ENCODE results near the gene TOMM70.
A peak's percentile ranks its signal among the peaks of the same experiment; 100 is the strongest.
"Not testable (repeated sequence)": the region's sequence is repeated elsewhere in the genome, so short reads cannot be mapped to it uniquely, and the experiment has no call there.

Gene TOMM70

DNA sequence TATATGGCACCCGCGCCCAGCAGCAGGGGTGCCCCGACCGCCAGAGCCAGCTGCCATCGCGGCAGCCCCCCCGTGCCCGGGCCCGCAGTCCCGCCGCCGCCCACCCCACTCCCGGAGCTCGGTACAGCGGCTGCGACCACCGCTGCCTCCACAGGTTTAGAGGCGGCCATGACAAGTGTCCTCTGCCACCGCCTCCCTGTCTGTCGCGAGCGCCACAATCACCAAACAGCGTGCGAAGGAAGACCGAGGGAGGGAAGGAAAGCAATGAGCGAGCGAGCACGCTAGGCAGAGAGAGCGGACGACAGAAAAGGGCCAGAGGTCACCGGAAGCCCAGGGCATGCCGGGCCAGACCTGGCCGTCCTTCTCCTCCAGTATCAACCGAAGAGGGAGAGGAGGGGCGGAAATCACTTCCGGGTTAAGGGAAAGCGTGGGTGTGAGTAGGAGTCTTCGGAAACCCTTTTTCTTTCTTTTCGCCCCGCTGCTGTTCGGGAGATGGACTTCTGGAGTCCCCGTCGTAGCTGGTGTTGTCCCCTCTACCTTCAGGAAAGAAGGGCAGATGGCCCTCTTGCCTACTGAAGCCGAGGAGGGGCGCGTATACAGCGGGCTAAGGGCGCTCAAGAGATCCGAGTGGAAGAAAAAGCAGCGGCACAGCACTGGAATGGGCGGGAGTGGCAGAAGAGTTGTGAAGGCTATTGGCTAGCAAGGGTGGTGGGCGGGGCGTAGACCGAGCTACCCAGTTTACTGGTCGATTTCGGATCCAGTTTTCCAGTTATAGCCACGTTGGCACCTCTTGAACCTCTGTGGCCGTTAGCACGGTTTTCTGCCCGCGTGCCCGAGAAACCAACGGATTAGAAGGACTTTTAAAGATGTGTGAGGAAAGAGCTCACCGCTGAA is at the start of gene TOMM70, which contains the start of gene LNP1:
Gene TOMM70, minus strand, starts transcription at position 310 of the 894 bp plus-strand sequence. Its CDS starts 140 bp downstream, at position 170.
Gene LNP1, plus strand, starts transcription at position 760 of the 894 bp plus-strand sequence. CDS start 28,191 bp downstream, outside the sequence.
- peak; percentile 92 for DNase-seq

DNA sequence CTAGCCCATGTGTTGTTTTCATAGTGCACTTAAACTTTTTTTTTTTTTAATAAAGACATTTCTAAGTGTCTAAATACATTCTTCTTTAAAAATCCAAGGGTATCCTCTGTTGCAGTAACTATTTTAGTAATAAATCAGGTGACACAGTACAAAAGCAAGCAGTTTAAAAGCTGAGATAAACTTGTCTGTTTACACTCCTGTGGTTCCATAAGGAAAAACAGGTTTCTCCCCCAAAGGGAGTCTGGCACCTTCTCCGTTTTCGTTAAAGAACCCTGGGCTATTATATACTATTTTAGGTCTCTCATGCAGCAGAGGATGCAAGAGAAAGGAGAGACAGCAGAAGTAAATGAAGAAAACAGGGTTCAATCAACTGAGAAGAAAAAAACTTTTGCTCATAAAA is 48.3 kb upstream of the TOMM70 start:
- no peak for DNase-seq

DNA sequence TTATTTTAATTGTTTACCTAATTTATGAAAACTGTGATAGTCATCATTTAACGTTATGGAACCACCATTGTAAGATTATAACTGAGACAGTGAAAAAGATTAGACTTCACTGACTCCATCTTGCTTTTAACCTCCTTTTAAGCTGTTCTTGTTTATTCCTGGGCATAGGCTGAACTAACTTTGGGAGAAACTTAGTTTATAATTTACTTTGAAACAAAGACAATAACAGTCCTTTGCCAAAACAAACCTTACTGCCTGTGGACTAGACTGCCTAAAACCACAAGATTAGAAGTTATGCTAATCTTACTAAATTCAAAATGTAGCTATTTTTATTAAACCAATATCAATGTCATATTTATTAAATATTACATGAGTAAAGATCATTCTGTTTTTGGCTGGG is 47.2 kb upstream of the TOMM70 start:
- DNase-seq = no peak

DNA sequence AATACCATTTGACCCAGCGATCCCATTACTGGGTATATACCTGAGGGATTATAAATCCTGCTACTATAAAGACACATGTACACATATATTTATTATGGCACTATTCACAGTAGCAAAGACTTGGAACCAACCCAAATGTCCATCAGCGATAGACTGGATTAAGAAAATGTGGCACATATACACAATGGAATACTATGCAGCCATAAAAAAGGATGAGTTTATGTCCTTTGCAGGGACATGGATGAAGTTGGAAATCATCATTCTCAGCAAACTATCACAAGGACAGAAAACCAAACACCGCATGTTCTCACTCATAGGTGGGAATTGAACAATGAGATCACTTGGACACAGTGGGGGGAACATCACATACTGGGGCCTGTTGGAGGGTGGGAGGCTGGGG is 46.2 kb upstream of the TOMM70 start:
- DNase-seq = not testable (repeated sequence)

DNA sequence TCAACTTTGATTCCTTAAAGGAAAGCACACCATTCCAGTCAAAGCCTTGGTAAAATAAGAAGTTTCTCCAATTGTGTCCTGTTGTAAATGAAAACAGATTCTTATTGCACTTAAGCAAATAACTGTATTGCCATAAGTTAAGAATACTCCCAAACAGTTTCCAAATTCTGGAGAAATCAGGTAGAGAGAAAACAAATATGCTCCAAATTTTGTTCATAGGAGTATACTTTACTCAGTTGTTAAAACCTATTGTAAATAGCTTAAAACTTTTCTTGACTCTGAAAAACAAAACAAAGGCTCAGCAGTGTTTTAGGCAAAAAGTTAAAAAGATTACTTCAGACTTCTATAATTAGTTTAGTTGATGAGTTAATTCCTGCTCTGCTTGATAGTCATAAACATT is 42.8 kb upstream of the TOMM70 start:
- DNase-seq = no peak

DNA sequence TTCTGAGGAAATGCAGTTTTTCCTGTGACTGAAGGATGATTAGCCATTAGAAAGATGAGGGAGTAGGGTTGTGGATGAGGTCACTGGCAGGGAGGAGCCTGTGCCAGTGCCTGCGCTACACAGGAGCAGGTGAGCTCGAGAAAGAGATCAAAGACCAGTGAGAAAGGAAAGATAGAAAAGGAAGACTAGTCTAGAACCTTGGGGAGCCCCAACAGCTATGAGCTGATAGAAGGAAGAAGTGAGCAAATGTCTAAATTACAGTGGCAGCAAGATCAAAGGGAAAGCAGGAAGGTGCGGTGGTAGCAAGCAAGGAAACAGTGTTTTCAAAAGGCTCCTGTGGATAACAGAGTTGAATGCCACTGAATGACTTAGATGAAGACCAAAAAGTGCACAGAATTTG is 40.0 kb upstream of the TOMM70 start:
- no peak for DNase-seq

GRCh38 chr3:100438623-100438974 is 37.7 kb upstream of the TOMM70 start:
- no peak for DNase-seq

GRCh38 chr3:100437721-100438622 is 37.1 kb upstream of the TOMM70 start:
- DNase-seq = no peak

DNA sequence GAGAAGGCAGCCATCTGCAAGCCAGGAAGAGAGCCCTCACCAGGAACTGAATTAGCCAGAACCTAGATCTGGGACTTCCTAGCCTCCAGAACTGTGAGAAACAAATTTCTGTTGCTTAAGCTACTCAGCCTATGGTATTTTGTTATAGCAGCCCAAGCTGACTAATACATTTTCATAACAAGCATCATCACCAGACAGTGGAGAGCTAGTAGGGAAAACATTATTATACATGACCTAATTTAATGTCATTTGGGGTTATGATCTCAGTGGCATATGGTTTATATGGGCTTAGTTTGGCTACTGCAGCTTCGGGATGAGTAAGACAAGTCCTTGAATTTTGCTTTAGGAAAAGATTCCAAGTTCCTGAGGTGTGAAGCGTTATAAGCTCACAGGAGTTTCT is 36.1 kb upstream of the TOMM70 start:
- DNase-seq = no peak

GRCh38 chr3:100429187-100429716 is 28.4 kb upstream of the TOMM70 start:
- no peak for DNase-seq

DNA sequence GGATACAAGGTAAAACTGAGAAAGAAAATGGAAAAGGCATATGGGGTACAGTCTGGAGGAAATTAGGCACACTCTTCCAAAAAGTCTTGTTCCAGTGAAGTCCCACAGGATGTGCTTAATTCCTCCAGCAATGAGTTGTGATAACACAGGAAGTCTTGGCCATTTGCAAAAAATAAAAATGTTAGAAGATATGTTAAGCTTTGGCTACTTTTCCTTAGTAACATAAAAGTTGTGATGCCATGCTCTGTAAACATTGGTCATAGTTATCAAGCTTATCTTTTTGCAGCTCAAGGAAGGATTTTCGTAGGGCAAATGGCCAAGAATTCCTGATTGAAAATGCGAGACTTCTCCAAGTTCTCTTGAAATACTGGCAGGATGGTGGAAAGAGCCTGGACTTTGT is 26.8 kb upstream of the TOMM70 start:
- DNase-seq = no peak

- no peak for DNase-seq
These were observed 25.3 kb upstream of the TOMM70 start for GRCh38 chr3:100426067-100426682.

- no peak for DNase-seq
These were observed 24.4 kb upstream of the TOMM70 start for GRCh38 chr3:100425316-100425715.

DNA sequence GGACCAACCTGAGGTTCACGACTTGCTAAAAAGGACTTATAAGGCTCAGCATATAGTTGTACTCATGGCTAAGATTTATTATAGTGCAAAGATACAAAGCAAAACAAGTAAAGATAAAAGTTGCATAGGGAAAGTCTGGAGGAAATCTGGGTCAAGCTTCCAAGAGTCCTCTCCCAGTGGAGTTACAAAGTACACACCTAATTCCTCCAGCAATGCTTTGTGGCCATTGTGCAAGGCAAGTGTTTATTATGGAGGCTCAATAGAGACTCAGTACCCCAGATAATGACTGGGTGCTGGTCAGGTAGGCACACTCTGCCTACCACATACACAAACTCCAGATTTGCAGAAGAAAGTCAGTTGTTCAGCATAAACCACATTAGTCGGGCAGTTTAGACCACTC is 23.4 kb upstream of the TOMM70 start:
- no peak for DNase-seq

DNA sequence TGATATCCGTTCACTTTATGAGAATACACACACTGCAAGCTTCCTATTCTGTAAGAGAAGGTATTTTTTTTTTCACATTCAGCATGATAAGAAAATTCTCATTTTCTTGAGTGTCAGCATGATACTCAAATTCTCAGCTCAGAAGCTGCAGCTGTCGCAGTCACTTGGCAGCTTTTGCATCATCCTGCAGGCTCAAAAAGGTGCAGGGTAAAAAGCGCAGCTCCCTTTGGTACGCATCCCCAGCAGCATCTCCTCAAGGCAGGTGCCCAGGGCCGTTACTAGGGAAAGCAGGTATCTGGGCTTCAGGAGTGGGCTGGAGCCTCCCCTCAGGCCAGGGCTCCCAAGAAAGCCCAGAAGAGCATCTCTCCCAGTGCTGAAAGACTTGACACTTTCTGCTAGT is 22.7 kb upstream of the TOMM70 start:
- no peak for DNase-seq

- DNase-seq = no peak
These were observed 20.0 kb upstream of the TOMM70 start for GRCh38 chr3:100420885-100421284.

DNA sequence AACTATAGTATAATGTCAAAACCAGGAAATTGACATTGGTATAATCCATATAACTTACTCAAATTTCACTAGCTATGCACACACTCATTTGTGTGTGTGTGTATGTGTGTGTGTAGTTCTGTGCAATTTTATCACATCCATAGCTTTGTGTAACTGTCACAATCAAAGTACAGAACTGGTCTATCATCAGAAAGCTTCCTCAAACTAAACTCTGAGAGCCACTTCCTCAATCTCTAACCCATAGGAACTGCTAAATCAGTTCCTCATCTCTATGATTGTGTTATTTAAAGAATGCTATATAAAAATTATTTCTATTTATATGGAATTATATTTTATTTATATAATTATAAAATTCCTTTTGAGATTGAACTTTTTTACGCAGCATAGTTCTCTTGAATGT is 18.5 kb upstream of the TOMM70 start:
- no peak for DNase-seq

- no peak for DNase-seq
These were observed 16.0 kb upstream of the TOMM70 start for GRCh38 chr3:100416863-100417262.

DNA sequence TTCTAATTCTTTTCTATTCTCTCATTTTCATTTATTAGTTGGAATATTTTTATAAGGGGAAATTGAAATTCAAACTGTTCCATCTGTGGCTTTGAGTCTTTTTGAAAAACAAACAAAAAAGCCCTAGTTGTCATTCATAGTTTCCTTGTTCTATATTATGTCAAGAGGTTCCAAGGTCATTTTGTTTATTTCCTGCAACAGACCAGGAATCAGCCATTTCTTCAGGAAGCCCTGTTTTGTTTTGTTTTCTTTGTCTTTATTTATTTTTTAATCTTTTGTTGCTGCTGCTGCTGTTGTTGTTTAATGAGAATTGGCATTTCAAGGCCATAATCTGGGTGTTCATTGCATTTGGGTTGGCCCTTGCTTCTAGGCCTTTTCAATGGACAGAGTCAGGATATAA is 15.3 kb upstream of the TOMM70 start:
- DNase-seq = no peak

DNA sequence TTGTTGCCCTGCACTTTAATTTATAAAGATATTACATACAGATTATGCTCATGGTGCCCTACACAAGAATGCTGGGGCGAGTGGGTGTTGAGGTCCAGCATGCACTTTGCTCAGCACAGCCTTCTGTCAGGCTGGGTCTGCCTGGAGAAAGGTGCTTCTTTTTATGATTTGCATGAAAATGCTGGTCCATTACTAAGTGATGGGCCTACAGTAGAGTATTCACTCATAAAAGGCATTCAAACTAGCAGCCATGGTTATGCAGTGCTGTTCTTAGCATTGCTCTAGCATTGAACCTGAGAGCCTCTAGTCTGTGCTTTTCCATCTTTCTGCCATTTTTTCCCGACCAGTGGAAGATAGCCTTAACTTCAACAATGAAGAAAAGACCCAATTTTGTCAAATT is 12.7 kb upstream of the TOMM70 start:
- DNase-seq = no peak

GRCh38 chr3:100412912-100413590 is 12.2 kb upstream of the TOMM70 start:
- no peak for DNase-seq

Measured in stimulated activated CD4-positive, alpha-beta T cell treated with anti-CD3 and anti-CD28 coated beads, Interleukin-4, amount 100 ng/mL, for 4 hours (primary cell).